IMR-90 (cell line): Measurements from ENCODE around the gene SLC25A22. TPM values are rescaled to one million over a fixed set of nuclear protein-coding genes. Genes with fewer than 3 reads are reported as not detected.

Experiments used
- BHLHE40 ChIP-seq: fragments of 150-350 bp; IDR thresholded peaks from 2 replicates; pipeline ENCODE4 v1.6.1; 2016; ENCODE audit warnings: mild to moderate bottlenecking, low read depth, low read length
- CEBPB ChIP-seq: IDR thresholded peaks from 2 replicates; pipeline ENCODE4 v1.6.1; 2012; ENCODE audit warnings: low read depth, low read length, improper control_type of control experiment
- ELK1 ChIP-seq: fragments of 150-350 bp; IDR thresholded peaks from 2 replicates; pipeline ENCODE4 v1.6.1; 2016; ENCODE audit warnings: low read depth, mild to moderate bottlenecking, low read length, moderate library complexity, borderline replicate concordance
- MAFK ChIP-seq: IDR thresholded peaks from 2 replicates; pipeline ENCODE4 v1.6.1; 2012; ENCODE audit warnings: low read depth, low read length, improper control_type of control experiment
- MXI1 ChIP-seq: IDR thresholded peaks from 2 replicates; pipeline ENCODE4 v1.6.1; 2012; ENCODE audit warnings: low read depth, mild to moderate bottlenecking, low read length, moderate library complexity, borderline replicate concordance
- RFX5 ChIP-seq: IDR thresholded peaks from 2 replicates; pipeline ENCODE4 v1.8.0; 2012; ENCODE audit warnings: low read depth, mild to moderate bottlenecking, low read length, moderate library complexity
- polyA plus RNA-seq, 3 experiments: library from polyadenylated mRNA; depleted of rRNA; stranded (reverse); fragments of >200 nt; gene quantifications; 2 replicates each; pipeline ENCODE4 v1.2.3, GENCODE V29; 2012; ENCODE audit warnings: low replicate concordance in 1 of 3
- total RNA-seq: library from RNA; depleted of rRNA; stranded (reverse); fragments of >200 nt; gene quantifications from 2 replicates; pipeline ENCODE4 v1.2.3, GENCODE V29; 2012

The SLC25A22 gene
- total and polyA plus RNA-seq, 2 of the 4 experiments (the other 2 are of a cell fraction) = 8.2 to 41.3 TPM

GRCh38 chr11:819943-820649 is 22.0 kb upstream of the SLC25A22 start (continued):
- TF ChIP-seq ELK1 (no peak), BHLHE40 (no peak), RFX5 (no peak), MXI1 (no peak; the same call in 1 of the 2 replicates), CEBPB (no peak), MAFK (no peak)
